ENCODE data around the gene TPI1. TPM values are rescaled to one million over a fixed set of nuclear protein-coding genes. Genes with fewer than 3 reads are reported as not detected.

Gene TPI1
- 727 TPM for polyA plus RNA-seq (2013, experiment 1 of 2)
- polyA plus RNA-seq (2013, experiment 2 of 2), result 759 TPM

GRCh38 chr12:6867413-6868210 is at the start of gene TPI1:
Gene TPI1, plus strand, starts transcription at chr12:6867531. Its CDS starts 36 bp downstream, at chr12:6867567.
- H2AK5ac ChIP-seq (ENCODE audit: low read length), result peak within 1 kb of the TSS; percentile 55
- H3K4ac ChIP-seq (ENCODE audit: low read depth, low read length), result peak within 1 kb of the TSS; percentile 83
- H2BK120ac ChIP-seq (ENCODE audit: low read depth, low read length), result no peak within 1 kb of the TSS
- H3K23ac ChIP-seq (ENCODE audit: low read length), result peak within 1 kb of the TSS; percentile 91
- peak within 1 kb of the TSS; percentile 81 for H2BK5ac ChIP-seq (ENCODE audit: low read length)
- H3K27me3 ChIP-seq (ENCODE audit: insufficient read depth, low read length, poor library complexity), result no peaks in the 10 kb centered on the region
- peaks cover 5% of the 10 kb centered on the region for H3K4me1 ChIP-seq (ENCODE audit: control insufficient read depth, low read depth, low read length)
- H3K79me2 ChIP-seq (ENCODE audit: control insufficient read depth, insufficient read depth, low read length), result peaks cover 17% of the 10 kb centered on the region
- H4K5ac ChIP-seq (ENCODE audit: low read length), result no peak within 1 kb of the TSS
- H4K8ac ChIP-seq (ENCODE audit: low read depth, low read length), result peak within 1 kb of the TSS; percentile 7
- peak within 1 kb of the TSS; percentile 82 for H3K27ac ChIP-seq (ENCODE audit: low read depth, low read length)
- H3K36me3 ChIP-seq (ENCODE audit: control insufficient read depth, insufficient read depth, low read length), result peaks cover 10% of the 10 kb centered on the region
- peak within 1 kb of the TSS; percentile 97 for H3K56ac ChIP-seq (ENCODE audit: low read length)
- H3K18ac ChIP-seq (ENCODE audit: low read length), result peak within 1 kb of the TSS; percentile 91
- WGBS (ENCODE audit: extremely low coverage, insufficient coverage, low lambda C conversion rate), result no CpG with 5 or more reads among the region's 86 CpGs
- H3K9ac ChIP-seq (ENCODE audit: low read length), result peak within 1 kb of the TSS; percentile 100
- H3K79me1 ChIP-seq (ENCODE audit: low read length), result peaks cover 15% of the 10 kb centered on the region
- no peak within 1 kb of the TSS for H2BK15ac ChIP-seq (replicated peaks; ENCODE audit: low read depth)
- peak within 1 kb of the TSS; percentile 93 for H3K4me3 ChIP-seq (ENCODE audit: low read length)
- peak; percentile 80 for DNase-seq
- H3K4me2 ChIP-seq (ENCODE audit: low read length), result peak within 1 kb of the TSS; percentile 99

- no peak overlapping the region for H3K4me3 ChIP-seq (ENCODE audit: low read length)
- peaks cover 8% of the 10 kb centered on the region for H3K4me1 ChIP-seq (ENCODE audit: control insufficient read depth, low read depth, low read length)
- no peak overlapping the region for H3K4ac ChIP-seq (ENCODE audit: low read depth, low read length)
- peak overlapping the region; percentile 5 for H2AK5ac ChIP-seq (ENCODE audit: low read length)
- no peak overlapping the region for H3K9ac ChIP-seq (ENCODE audit: low read length)
- H3K23ac ChIP-seq (ENCODE audit: low read length), result no peak overlapping the region
- H3K79me2 ChIP-seq (ENCODE audit: control insufficient read depth, insufficient read depth, low read length), result no peaks in the 10 kb centered on the region
- H2BK120ac ChIP-seq (ENCODE audit: low read depth, low read length), result no peak overlapping the region
- no peak overlapping the region for H4K8ac ChIP-seq (ENCODE audit: low read depth, low read length)
- H3K18ac ChIP-seq (ENCODE audit: low read length), result no peak overlapping the region
- no peak overlapping the region for H3K4me2 ChIP-seq (ENCODE audit: low read length)
- no peak overlapping the region for H2BK5ac ChIP-seq (ENCODE audit: low read length)
- no peak for DNase-seq
- 100% methylated on average over 14 of the region's 20 CpGs for WGBS (ENCODE audit: extremely low coverage, insufficient coverage, low lambda C conversion rate)
- no peaks in the 10 kb centered on the region for H3K27me3 ChIP-seq (ENCODE audit: insufficient read depth, low read length, poor library complexity)
- no peak overlapping the region for H3K27ac ChIP-seq (ENCODE audit: low read depth, low read length)
- H2BK15ac ChIP-seq (replicated peaks; ENCODE audit: low read depth), result no peak overlapping the region
- H4K5ac ChIP-seq (ENCODE audit: low read length), result no peak overlapping the region
- H3K79me1 ChIP-seq (ENCODE audit: low read length), result no peaks in the 10 kb centered on the region
- peak overlapping the region; percentile 54 for H3K56ac ChIP-seq (ENCODE audit: low read length)
- H3K36me3 ChIP-seq (ENCODE audit: control insufficient read depth, insufficient read depth, low read length), result no peaks in the 10 kb centered on the region
Observed at GRCh38 chr12:6817662-6818157, 49.6 kb upstream of the TPI1 start.

GRCh38 chr12:6818222-6818621 is 49.1 kb upstream of the TPI1 start:
- H3K23ac ChIP-seq (ENCODE audit: low read length), result no peak overlapping the region
- no peaks in the 10 kb centered on the region for H3K79me2 ChIP-seq (ENCODE audit: control insufficient read depth, insufficient read depth, low read length)
- H4K8ac ChIP-seq (ENCODE audit: low read depth, low read length), result no peak overlapping the region
- no peaks in the 10 kb centered on the region for H3K36me3 ChIP-seq (ENCODE audit: control insufficient read depth, insufficient read depth, low read length)
- H3K4ac ChIP-seq (ENCODE audit: low read depth, low read length), result no peak overlapping the region
- H3K27me3 ChIP-seq (ENCODE audit: insufficient read depth, low read length, poor library complexity), result no peaks in the 10 kb centered on the region
- H3K18ac ChIP-seq (ENCODE audit: low read length), result no peak overlapping the region
- no peak overlapping the region for H2AK5ac ChIP-seq (ENCODE audit: low read length)
- H3K4me2 ChIP-seq (ENCODE audit: low read length), result no peak overlapping the region
- H2BK120ac ChIP-seq (ENCODE audit: low read depth, low read length), result no peak overlapping the region
- no peaks in the 10 kb centered on the region for H3K79me1 ChIP-seq (ENCODE audit: low read length)
- no peak overlapping the region for H4K5ac ChIP-seq (ENCODE audit: low read length)
- H2BK15ac ChIP-seq (replicated peaks; ENCODE audit: low read depth), result no peak overlapping the region
- no peak overlapping the region for H3K27ac ChIP-seq (ENCODE audit: low read depth, low read length)
- no peak overlapping the region for H3K9ac ChIP-seq (ENCODE audit: low read length)
- WGBS (ENCODE audit: extremely low coverage, insufficient coverage, low lambda C conversion rate), result no CpG with 5 or more reads among the region's 10 CpGs
- no peak overlapping the region for H2BK5ac ChIP-seq (ENCODE audit: low read length)
- no peak overlapping the region for H3K4me3 ChIP-seq (ENCODE audit: low read length)
- peak; percentile 43 for DNase-seq
- H3K4me1 ChIP-seq (ENCODE audit: control insufficient read depth, low read depth, low read length), result peaks cover 8% of the 10 kb centered on the region
- H3K56ac ChIP-seq (ENCODE audit: low read length), result no peak overlapping the region

GRCh38 chr12:6818645-6819044 is 48.7 kb upstream of the TPI1 start:
- H3K27ac ChIP-seq (ENCODE audit: low read depth, low read length), result no peak overlapping the region

GRCh38 chr12:6819106-6820030 is 48.0 kb upstream of the TPI1 start:
- no peak overlapping the region for H3K27ac ChIP-seq (ENCODE audit: low read depth, low read length)
- DNase-seq, result peak; percentile 30
- H2BK5ac ChIP-seq (ENCODE audit: low read length), result no peak overlapping the region
- no peaks in the 10 kb centered on the region for H3K36me3 ChIP-seq (ENCODE audit: control insufficient read depth, insufficient read depth, low read length)
- H4K8ac ChIP-seq (ENCODE audit: low read depth, low read length), result no peak overlapping the region
- no peak overlapping the region for H3K18ac ChIP-seq (ENCODE audit: low read length)
- no peak overlapping the region for H3K4me2 ChIP-seq (ENCODE audit: low read length)
- no peaks in the 10 kb centered on the region for H3K79me2 ChIP-seq (ENCODE audit: control insufficient read depth, insufficient read depth, low read length)
- peaks cover 8% of the 10 kb centered on the region for H3K4me1 ChIP-seq (ENCODE audit: control insufficient read depth, low read depth, low read length)
- H2AK5ac ChIP-seq (ENCODE audit: low read length), result no peak overlapping the region
- peak overlapping the region; percentile 44 for H3K56ac ChIP-seq (ENCODE audit: low read length)
- no peak overlapping the region for H3K4ac ChIP-seq (ENCODE audit: low read depth, low read length)
- no peak overlapping the region for H3K9ac ChIP-seq (ENCODE audit: low read length)
- H3K23ac ChIP-seq (ENCODE audit: low read length), result peak overlapping the region; percentile 33
- no peak overlapping the region for H4K5ac ChIP-seq (ENCODE audit: low read length)
- no peak overlapping the region for H3K4me3 ChIP-seq (ENCODE audit: low read length)
- H2BK120ac ChIP-seq (ENCODE audit: low read depth, low read length), result no peak overlapping the region
- no peaks in the 10 kb centered on the region for H3K27me3 ChIP-seq (ENCODE audit: insufficient read depth, low read length, poor library complexity)
- WGBS (ENCODE audit: extremely low coverage, insufficient coverage, low lambda C conversion rate), result no CpG with 5 or more reads among the region's 13 CpGs
- H2BK15ac ChIP-seq (replicated peaks; ENCODE audit: low read depth), result no peak overlapping the region
- no peaks in the 10 kb centered on the region for H3K79me1 ChIP-seq (ENCODE audit: low read length)

More at GRCh38 chr12:6818645-6819044, 48.7 kb upstream of the TPI1 start:
- Histone ChIP-seq H2BK5ac (ENCODE audit: low read length) (no peak overlapping the region), H3K18ac (ENCODE audit: low read length) (no peak overlapping the region), H2BK15ac (replicated peaks; ENCODE audit: low read depth) (no peak overlapping the region), H4K8ac (ENCODE audit: low read depth, low read length) (no peak overlapping the region), H3K79me2 (ENCODE audit: control insufficient read depth, insufficient read depth, low read length) (no peaks in the 10 kb centered on the region), H3K4me2 (ENCODE audit: low read length) (no peak overlapping the region), H3K4me1 (ENCODE audit: control insufficient read depth, low read depth, low read length) (peaks cover 8% of the 10 kb centered on the region), H2AK5ac (ENCODE audit: low read length) (no peak overlapping the region), H3K4ac (ENCODE audit: low read depth, low read length) (no peak overlapping the region), H3K9ac (ENCODE audit: low read length) (no peak overlapping the region), H3K4me3 (ENCODE audit: low read length) (no peak overlapping the region), H4K5ac (ENCODE audit: low read length) (no peak overlapping the region), H3K27me3 (ENCODE audit: insufficient read depth, low read length, poor library complexity) (no peaks in the 10 kb centered on the region), H3K23ac (ENCODE audit: low read length) (no peak overlapping the region), H3K79me1 (ENCODE audit: low read length) (no peaks in the 10 kb centered on the region), H2BK120ac (ENCODE audit: low read depth, low read length) (no peak overlapping the region), H3K36me3 (ENCODE audit: control insufficient read depth, insufficient read depth, low read length) (no peaks in the 10 kb centered on the region), H3K56ac (ENCODE audit: low read length) (no peak overlapping the region)
- WGBS (ENCODE audit: extremely low coverage, insufficient coverage, low lambda C conversion rate), result no CpG with 5 or more reads among the region's 5 CpGs
- no peak for DNase-seq
